Activated T-cell treated with anti-CD3 and anti-CD28 coated beads for 1 hour (primary cell): ENCODE results near the gene MFSD6.
"Not testable (repeated sequence)": the region's sequence is repeated elsewhere in the genome, so short reads cannot be mapped to it uniquely, and the experiment has no call there.

Experiments used
- DNase-seq: peaks from one replicate; pipeline ENCODE4 v3.0.0-alpha.2; 2020; ENCODE audit warnings: low read depth

The MFSD6 gene

DNA sequence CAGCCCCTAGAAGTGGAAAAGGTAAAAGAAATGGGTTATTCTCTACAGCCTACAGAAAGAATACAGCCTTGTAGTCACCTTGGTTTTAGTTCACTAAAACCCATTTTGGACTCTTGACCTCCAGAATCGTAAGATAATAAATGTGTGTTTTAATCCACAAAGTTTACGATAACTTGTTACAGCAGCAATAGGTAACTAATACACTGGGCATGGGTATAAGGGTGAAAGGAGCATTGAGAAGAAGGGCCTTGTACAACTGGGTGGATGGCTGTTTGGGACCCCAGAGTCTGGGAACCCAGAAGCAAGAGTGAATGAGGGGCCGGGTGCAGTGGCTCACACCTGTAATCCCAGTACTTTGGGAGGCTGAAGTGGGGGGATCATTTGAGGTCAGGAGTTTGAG, 2.2 kb upstream of the MFSD6 start:
- DNase-seq, result no peak

DNA sequence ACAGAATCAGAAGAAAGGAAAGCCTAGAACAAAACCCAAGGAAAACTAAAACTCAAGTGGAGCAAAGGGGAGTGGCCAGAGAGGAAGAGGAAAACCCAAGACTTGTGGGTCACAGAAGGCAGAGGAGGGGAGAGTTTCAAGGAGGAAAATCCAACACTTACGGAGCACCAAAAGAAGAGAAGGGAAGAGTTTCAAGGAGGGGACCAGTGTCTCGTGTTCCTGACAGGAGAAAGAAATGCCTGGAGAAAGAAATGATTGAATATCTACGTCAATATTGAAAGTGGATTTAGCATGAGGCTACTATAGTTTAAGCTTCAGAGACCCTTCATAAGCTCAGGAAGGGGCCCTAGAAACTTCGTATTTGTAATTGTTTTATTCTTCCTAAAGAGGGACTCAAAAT, 1.4 kb upstream of the MFSD6 start:
- DNase-seq, result no peak

DNA sequence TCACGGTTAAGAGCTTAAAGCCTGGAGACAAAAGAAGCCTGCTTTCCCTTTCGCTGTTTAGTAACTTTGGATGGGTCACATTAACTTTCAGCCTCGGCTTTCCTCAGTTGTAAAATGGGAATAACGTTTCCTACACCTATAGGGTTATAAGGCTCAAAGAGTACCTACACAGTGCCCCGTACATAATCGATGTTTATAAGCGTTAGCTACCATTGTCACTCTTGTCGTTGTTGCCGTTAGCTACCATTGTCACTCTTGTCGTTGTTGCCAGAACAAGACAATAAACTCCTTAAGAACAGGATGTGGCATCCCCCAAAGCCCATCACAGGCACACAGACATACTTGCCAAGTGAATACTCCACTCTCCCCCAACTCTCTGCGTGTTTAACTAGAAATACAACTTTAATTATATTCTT, 901 bp upstream of the MFSD6 start:
- DNase-seq, result no peak

DNA sequence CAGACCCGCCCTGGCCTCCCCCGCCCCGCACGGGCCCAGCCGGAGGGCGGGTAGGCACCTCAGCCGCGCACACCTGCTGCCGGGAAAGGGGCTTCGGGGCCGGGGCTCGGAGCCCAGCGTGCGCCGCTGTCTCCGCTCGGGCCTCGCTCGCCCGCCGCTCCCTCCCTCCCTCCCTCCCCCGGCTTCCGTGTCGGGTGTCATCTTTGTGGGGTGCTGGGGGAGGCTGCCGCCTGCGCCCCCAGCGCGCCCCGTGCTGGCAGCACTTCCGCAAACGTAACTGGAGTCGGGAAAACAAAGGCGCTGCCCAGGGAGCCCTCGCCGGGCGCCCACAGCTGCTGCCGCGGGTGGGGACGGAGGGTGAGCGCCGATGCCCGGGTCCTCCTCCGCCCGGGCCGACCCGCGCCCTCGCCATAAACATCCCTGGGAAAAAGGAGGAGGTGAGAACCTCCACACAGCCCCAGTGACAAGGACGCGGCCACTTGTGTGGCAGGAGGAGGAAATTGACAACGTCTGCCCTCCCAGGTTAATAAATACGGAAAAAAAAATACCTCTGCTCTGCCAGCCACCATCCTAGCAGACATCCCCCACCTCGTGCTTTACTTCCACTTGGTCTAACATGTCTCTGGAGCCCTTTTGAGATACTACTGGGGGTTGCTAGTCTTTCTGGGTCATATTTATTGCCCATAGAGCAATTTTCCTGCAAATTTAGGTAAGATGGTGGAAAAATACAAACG, 550 bp downstream of the MFSD6 start:
- peak; percentile 56 for DNase-seq

DNA sequence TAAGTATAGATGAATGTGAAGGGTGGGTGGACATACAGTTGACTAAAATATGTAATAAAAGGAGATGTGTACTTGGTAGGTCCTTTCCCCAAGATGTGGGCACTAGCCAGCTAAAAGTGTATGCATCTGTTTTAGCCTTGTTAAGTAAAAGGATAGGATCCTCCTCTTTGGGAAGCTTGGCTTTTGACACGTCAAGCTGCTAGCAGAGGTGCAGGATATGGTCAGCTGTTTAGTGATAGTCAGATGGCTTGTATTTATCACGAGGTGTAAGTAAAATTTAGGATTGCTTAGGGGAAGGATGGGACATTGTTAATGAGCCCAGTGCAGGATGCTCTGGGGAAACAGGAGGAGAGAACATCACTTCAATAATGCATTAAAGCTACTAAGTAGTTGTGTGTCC, 1.5 kb downstream of the MFSD6 start:
- DNase-seq, result no peak

DNA sequence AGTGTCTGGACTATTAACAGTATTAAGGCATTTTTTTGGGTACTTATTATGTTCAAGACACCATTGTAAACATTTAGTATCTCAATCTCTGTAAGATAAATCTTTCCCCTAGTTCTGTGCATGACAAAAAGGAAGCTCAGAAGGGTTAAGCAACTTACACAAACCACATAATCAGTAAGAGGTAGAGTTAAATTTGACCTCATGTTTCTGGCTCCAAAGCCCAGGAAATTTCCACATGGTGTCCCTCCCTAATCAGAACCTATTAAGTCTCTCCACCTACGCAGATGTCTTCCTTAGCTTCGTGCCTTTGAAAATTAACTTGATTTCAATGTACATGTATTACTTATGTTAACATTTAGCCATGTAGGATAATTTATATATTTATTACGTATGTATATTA, 2.0 kb downstream of the MFSD6 start:
- DNase-seq, result no peak

DNA sequence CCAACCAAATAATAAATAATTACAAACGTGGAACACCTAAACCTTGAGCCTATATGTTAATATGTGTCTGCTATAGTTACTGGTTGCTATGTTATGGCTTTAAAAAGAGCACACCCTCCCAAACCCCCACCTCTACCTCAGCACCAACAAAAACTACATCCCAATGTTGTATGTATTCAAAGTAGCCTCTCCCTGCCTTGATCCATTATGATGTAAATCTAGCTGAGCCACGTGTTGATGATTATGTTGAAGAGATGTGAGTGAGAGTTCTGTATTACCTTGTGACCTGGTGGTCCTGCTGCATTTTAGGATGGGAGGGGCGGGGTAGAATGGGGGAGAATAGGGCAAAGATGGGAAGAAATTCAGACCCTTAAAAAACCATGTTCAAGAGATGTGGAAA, 4.8 kb downstream of the MFSD6 start:
- DNase-seq, result no peak

DNA sequence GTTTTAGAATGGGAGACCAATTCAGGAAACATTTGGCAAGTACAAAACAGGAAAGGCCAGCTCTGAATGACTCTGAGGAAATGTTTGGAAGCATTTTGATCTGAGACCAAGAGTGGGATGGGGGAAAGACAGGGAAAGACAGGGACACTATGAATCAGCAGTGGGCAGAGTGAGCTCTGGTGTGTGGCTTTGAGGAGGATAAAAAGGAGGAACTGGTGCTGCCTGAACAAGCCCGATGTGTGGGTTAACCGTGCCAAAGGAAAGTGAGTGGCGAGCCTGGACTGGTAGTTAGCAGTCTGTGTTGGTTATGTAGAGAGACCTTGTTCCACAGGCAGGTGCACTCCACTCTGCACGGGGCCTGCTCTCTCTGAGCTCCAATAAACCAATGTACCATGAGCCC, 5.3 kb downstream of the MFSD6 start:
- no peak for DNase-seq

DNA sequence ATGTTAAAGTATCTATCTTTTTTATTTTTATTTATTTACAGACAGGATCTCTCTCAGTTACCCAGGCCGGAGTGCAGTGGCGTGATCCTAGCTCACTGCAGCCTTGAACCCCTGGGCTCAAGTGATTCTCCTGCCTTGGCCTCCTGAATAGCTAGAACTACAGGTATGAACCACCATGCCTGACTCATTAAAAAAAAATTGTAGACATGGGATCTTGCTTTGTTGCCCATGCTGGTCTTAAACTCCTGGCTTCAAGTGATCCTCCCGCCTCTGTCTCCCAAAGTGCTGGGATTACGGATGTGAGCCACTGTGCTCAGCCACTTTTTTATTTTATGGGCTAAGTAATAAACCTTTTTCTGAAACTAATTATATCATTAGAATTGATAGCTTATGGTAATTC, 7.1 kb downstream of the MFSD6 start:
- no peak for DNase-seq

DNA sequence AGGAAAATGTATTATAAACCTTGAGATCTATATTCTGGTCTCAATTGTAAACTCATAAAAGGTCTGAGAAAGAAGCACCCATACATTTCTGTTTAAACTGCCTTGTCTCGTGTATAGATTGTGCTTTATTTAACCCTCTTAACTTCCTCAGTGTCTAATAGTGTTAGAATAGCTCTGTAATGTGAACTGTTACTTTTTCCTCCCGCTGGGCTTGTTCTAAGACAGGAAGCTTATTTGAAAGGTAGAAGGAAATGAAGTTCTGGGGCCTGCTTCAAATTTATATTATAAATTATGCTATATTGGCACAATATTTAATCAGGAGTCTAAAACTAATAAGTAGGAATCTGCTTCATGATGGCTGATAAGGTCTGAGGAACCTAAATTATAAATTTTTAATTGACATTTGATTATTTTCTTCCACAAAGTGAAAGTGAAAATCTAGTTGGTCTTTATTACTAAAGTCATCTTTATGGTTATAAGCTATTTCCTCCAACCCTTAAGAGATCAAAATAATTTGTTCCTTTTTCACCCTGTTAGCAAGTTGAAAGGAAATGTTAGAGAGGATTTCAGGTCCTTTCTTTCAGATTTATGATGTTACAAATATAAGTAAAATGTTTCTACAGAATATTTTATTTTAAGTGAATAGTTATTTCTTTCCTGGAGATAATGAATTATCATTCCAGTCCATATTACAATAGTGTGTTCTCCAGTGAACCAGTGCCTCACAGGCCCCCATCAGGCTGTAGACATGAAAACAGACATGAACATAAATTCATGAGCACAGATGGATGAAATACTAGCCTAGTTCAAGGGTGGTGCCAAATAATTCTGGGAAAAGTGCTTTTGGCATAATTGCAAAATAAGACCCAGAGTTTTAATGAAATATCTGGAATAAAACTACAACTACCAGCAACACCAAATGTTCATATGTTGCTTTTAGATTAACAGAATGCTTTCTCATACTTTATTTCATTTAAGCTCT, 7.9 kb downstream of the MFSD6 start:
- no peak for DNase-seq

DNA sequence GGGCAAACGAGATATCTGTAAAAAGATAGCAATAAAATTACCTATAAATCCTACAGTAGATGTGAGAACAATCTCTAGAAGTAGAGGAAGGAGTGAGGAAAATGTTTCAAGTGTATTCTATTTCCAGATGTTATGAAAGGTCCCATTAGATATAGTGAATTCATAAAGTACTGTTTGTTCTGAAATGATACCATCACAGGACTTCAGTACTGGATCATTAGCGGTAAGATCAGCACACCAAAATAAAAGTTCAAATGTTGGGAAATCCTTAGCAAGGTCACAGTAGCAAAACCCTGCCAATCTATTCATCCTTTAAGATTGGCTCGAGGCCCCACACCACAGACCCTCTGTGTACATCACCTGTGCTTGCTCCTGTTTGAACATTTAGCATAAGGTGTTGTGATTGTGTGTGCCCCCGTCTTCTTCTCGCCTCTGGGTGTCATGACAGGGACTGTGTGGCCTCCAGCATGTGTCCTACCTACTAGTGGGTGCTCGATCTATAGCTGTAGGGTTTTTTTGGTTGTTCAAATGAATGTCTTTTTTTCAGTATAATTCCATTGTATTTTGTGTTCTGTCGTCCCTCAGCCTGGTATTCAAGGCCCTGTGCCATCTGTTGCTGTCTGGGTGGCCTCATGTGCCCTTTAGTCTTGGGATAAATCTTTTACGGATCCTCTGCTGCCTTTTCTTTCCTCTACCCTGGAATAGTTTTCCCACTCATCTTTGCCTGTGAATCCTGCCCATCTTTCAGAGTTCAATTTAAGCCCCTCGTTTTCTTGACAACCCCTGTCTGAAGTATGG, 9.1 kb downstream of the MFSD6 start:
- no peak for DNase-seq

DNA sequence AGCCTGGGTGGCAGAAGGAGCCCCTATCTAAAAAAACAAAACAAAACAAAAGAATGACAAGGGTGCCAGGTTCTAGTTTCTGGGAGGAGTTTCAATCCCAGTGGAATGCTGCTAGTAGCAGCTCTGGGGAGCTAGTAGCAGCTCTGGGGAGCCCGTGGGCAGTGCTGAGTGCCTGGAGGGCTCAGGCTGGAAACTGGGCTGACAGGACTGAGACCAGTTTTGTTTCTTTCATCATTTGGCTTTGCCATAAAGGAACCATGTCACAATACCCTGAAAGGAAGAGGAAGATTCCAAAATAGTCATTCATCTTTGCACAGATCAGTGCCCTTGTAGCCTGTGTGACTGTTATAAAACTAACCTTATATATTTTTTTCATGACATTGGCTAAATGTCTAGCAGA, 10.6 kb downstream of the MFSD6 start:
- DNase-seq, result no peak

DNA sequence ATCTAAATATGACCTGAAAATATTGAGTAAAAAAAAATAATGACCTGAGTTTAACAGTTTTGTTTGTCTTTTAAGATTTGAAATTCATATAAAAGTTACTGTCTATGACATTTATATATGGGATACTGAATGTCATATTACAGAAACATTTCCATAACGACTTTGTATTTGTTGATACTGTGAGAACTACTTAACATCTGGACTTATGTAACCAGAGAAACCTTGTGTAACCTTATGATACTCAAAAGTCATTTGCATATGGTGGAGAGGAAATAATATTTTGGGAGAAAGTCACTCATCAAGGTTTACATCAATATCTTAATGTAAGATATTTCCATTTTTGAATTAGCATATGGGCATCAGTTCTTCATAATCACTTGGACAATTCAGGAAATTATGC, 12.6 kb downstream of the MFSD6 start:
- no peak for DNase-seq

DNA sequence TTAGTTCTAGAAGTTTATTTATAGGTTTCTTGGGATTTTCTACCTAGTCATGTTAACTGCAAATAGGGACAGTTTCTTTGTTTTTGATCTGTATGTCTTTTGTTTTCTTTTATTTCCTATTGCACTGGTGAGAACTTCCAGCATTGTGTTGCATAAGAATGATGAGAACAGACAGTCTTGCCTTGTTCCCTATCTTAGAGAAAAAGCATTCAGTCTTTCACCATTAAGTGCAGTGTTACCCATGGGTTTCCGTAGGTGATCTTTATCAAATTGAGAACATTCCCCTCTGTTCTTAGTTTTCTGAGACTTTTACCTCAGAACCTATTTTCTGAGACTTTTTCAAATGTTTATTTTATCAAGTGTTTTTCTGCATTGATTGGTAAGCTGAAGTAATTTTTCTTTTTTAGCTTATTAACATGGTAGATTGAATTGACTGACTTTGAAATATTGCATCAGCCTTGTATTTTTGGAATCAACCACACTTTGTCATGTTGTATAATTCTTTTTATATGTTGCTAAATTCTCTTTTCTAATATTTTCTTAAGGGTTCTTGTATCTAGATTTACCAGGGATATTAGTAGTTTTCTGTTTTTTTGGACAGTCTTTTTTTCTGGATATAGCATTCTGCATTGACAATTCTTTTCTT, 17.2 kb downstream of the MFSD6 start:
- DNase-seq, result no peak

DNA sequence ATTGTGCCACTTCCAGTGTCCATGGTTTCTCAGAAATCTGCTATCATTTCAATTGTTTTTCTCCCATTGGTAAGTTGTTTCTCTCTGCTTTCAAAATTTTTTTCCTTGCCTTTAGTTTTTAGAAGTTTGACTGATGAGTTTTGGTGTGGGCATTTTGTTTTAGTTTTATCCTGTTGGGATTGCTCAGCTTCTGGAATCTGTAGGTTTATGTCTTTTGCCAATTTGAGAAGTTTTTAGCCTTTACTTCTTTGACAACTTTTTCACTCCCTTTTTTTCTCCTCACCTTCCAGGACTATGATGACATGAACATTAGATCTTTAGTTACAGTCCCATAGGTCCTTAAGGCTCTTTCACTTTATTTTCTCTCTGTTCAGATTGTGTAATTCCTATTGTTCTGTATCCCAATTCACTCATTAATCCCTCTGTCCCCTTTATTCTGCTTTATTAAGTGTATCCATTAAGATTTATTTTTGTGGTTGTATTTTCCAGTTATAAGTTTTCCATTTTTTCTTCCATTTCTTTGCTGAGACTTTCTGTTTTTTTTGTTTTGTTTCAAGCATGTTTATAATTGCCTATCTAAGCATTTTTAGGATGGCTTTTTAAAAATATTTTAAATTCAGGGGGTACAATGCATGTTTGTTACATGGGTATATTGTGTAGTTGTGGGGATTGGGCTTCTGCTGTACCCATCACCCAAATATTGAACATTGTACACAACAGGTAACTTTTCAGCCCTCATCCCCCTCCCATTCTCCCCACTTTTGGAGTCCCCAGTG, 17.9 kb downstream of the MFSD6 start:
- no peak for DNase-seq

DNA sequence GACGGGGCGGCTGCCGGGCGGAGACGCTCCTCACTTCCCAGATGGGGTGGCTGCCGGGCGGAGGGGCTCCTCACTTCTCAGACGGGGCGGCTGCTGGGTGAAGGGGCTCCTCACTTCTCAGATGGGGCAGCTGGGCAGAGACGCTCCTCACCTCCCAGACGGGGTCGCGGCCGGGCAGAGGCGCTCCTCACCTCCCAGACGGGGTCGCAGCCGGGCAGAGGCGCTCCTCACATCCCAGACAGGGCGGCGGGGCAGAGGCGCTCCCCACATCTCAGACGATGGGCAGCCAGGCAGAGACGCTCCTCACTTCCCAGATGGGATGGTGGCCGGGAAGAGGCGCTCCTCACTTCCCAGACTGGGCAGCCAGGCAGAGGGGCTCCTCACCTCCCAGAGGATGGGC, 22.7 kb downstream of the MFSD6 start:
- DNase-seq, result not testable (repeated sequence)

DNA sequence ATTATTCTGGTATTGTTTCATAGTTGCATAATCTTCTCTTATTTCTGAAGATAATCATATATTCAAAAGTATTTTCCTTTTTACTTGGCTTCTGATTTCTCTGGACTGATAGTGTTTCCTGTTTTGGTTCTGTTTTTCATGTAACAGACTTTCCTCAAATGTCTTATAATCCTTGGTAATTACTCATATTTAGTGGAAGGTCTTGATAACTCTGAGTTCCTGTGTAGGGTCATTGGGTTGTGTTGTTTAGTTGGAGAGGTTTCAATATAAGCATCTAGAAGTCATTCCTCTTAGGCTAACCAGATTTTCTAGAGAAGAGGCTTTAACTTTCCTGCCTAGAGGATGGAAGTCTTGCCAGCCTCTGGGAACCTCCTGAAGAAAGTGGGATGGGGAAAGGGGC, 23.8 kb downstream of the MFSD6 start:
- DNase-seq, result no peak

DNA sequence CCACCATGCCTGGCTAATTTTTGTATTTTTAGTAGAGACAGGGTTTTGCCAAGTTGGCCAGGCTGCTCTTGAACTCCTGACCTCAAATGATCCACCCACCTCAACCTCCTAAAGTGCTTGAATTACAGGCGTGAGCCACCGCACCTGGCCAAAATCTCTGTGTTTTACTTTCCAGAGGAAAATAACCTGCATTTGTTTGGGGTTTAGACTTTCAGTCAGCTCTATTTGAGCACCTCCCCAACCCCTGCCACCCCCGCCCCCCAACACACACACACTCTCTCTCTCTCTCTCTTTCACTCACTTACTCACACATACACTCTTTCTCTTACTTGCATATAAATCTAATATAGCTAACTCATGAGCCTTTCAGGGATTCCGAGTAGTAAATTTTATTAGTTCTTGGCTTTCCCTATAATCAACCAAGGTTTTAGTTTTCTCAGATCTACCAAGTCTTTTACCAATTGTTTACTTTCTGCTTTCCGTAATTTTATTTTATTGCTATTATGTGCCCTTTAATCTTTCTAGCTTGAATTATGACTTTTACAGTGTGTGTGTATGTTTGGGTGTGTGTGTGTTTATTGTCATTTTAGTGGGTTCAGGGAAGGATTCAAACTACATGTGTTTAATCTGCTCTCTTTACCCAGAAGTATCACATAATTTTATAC, 24.5 kb downstream of the MFSD6 start:
- DNase-seq, result no peak

DNA sequence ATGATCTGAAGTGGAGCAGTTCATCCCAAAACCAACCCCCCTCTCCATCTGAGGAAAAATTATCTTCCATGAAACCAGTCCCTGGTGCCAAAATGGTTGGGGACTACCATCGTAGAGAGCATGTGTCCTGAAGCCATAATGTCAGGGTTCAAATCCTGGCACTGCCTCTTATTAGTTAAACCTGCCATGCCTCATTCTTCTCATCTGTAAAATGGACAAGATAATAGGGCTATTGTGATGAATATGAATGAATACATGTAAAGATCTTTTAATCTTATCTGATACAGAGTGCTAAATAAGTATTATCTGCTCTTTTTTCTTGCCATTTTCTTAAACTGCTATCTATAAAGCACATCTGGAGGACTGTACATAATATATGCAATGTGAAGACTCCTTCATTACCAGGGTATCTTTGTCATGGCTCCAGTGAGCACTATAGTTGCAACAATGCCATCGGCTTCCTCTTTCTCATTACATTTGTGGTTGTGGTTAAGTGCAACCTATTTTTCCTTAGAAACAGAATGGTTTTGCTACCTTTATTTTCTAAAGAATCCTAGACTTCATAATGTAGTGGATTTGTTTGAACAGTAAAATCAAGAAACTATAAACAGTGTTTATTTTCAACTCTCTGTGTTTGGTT, 27.0 kb downstream of the MFSD6 start:
- no peak for DNase-seq

DNA sequence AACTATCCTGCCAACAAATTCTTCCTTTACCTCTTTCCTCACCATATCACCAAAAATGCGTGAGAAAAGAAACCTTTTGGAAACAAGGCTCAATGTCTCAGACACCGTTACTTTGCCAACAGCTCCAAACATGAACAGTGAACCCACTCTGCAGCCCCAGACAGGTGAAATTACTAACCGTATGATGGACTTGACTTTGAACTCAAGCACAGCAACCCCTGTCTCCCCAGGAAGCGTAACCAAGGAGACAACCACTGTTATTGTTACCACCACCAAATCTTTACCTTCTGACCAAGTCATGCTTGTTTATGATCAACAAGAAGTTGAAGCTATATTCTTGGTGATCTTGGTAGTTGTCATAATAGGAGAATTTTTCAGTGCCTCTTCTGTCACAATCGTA, 28.4 kb downstream of the MFSD6 start:
- DNase-seq, result no peak
